Nephron progenitor cell (in vitro differentiated cells): ENCODE measurements around the gene FUZ.
A peak's percentile ranks its signal among the peaks of the same experiment; 100 is the strongest.

Experiments
- DNase-seq: peaks from one replicate; pipeline ENCODE4 v3.0.0; 2021
- H3K27ac Mint-ChIP-seq: 2 replicates; pipeline ENCODE4 v1.8.0; 2021; ENCODE audit warnings: mild to moderate bottlenecking, moderate library complexity, mixed read lengths
- H3K27me3 Mint-ChIP-seq: 2 replicates; pipeline ENCODE4 v1.8.0; 2021; ENCODE audit warnings: mild to moderate bottlenecking, low read depth, mixed read lengths; ENCODE audit not compliant: poor library complexity
- H3K36me3 Mint-ChIP-seq: 2 replicates; pipeline ENCODE4 v1.8.0; 2021; ENCODE audit warnings: low read depth, mixed read lengths
- H3K4me1 Mint-ChIP-seq: 2 replicates; pipeline ENCODE4 v1.8.0; 2021; ENCODE audit warnings: mixed read lengths
- H3K4me3 Mint-ChIP-seq: 2 replicates; pipeline ENCODE4 v1.8.0; 2021; ENCODE audit warnings: mild to moderate bottlenecking, moderate library complexity, mixed read lengths
- H3K9me3 Mint-ChIP-seq: 2 replicates; pipeline ENCODE4 v1.8.0; 2021; ENCODE audit warnings: mild to moderate bottlenecking, moderate library complexity, mixed read lengths
- TF ChIP-seq, protein P1 (sequence below): fragments of 200-600 bp; sonication (generic); IDR thresholded peaks from 2 replicates; pipeline ENCODE4 v1.5.0; 2021; ENCODE audit warnings: antibody characterized with exemption

FUZ gene

GRCh38 chr19:49772850-49773432, 40.2 kb downstream of the FUZ start:
- TF ChIP-seq, protein P1, sequence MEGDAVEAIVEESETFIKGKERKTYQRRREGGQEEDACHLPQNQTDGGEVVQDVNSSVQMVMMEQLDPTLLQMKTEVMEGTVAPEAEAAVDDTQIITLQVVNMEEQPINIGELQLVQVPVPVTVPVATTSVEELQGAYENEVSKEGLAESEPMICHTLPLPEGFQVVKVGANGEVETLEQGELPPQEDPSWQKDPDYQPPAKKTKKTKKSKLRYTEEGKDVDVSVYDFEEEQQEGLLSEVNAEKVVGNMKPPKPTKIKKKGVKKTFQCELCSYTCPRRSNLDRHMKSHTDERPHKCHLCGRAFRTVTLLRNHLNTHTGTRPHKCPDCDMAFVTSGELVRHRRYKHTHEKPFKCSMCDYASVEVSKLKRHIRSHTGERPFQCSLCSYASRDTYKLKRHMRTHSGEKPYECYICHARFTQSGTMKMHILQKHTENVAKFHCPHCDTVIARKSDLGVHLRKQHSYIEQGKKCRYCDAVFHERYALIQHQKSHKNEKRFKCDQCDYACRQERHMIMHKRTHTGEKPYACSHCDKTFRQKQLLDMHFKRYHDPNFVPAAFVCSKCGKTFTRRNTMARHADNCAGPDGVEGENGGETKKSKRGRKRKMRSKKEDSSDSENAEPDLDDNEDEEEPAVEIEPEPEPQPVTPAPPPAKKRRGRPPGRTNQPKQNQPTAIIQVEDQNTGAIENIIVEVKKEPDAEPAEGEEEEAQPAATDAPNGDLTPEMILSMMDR = no peak
- H3K27me3 Mint-ChIP-seq = no peaks in the 10 kb centered on the region
- no peak for DNase-seq
- H3K4me3 Mint-ChIP-seq = no peak overlapping the region
- H3K36me3 Mint-ChIP-seq = peaks cover 16% of the 10 kb centered on the region
- peak overlapping the region; percentile 89 for H3K27ac Mint-ChIP-seq
- peaks cover 35% of the 10 kb centered on the region for H3K4me1 Mint-ChIP-seq
- H3K9me3 Mint-ChIP-seq = no peaks in the 10 kb centered on the region

GRCh38 chr19:49771674-49772139, 41.4 kb downstream of the FUZ start:
- H3K27me3 Mint-ChIP-seq = no peaks in the 10 kb centered on the region
- H3K4me3 Mint-ChIP-seq = no peak overlapping the region
- TF ChIP-seq, protein P1 = no peak
- H3K36me3 Mint-ChIP-seq = peaks cover 16% of the 10 kb centered on the region
- H3K27ac Mint-ChIP-seq = peak overlapping the region; percentile 64
- H3K9me3 Mint-ChIP-seq = no peaks in the 10 kb centered on the region
- DNase-seq = no peak
- H3K4me1 Mint-ChIP-seq = peaks cover 44% of the 10 kb centered on the region

DNA sequence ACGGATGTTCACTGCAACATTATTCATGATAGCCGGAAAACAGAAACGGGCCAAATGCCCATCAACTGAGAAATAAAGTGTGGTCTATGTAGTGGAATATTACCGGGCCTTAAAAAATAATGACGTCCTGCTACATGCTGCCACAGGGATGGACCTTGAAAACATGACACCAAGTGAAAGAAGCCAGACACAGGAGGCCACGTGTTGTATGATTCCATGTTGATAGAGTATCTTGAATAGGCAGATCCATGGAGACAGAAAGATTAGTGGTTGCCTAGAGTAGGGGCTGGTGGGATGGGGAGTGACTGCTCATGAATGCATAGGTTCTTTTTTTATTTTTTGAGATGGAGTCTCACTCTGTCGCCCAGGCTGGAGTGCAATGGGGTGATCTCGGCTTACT, 42.6 kb downstream of the FUZ start:
- Mint-ChIP-seq H3K27me3 (no peaks in the 10 kb centered on the region), H3K9me3 (no peaks in the 10 kb centered on the region), H3K36me3 (peaks cover 11% of the 10 kb centered on the region), H3K4me1 (peaks cover 53% of the 10 kb centered on the region), H3K4me3 (no peak overlapping the region), H3K27ac (no peak overlapping the region)
- no peak for DNase-seq
- TF ChIP-seq, protein P1 = no peak

- Mint-ChIP-seq H3K27me3 (no peaks in the 10 kb centered on the region), H3K36me3 (peaks cover 4% of the 10 kb centered on the region), H3K27ac (peak overlapping the region; percentile 94), H3K9me3 (no peaks in the 10 kb centered on the region), H3K4me1 (peaks cover 65% of the 10 kb centered on the region), H3K4me3 (peak overlapping the region; percentile 96)
- TF ChIP-seq, protein P1 = no peak
- no peak for DNase-seq
Observed at GRCh38 chr19:49767967-49768581, 45.0 kb downstream of the FUZ start.

DNA sequence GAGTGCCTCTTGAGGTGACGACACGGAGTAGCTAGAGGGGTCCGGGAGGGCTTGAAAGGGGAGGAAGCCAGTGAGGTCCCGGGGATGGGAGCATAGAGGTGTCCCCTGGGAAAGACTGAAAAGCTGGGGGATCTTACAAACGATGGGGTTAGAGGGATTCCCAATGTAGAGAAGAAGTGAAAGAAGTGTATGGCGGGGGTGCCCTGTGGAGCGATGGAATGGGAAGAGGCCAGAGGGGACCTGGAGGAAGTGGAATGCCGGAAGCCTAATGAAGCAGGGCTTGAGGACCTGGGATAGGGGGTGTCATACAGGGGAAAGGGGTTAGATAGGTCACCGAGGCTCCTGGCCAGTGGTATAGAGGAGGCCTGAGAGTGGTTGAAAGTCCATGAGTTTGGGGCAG, 45.7 kb downstream of the FUZ start:
- no peak for DNase-seq
- TF ChIP-seq, protein P1 = no peak
- H3K27me3 Mint-ChIP-seq = no peaks in the 10 kb centered on the region
- H3K9me3 Mint-ChIP-seq = no peaks in the 10 kb centered on the region
- H3K36me3 Mint-ChIP-seq = peaks cover 4% of the 10 kb centered on the region
- peak overlapping the region; percentile 84 for H3K27ac Mint-ChIP-seq
- H3K4me3 Mint-ChIP-seq = peak overlapping the region; percentile 96
- H3K4me1 Mint-ChIP-seq = peaks cover 64% of the 10 kb centered on the region

- TF ChIP-seq, protein P1 = no peak
- Mint-ChIP-seq H3K4me1 (peaks cover 68% of the 10 kb centered on the region), H3K4me3 (peak within 1 kb of the TSS; percentile 96), H3K27me3 (no peaks in the 10 kb centered on the region), H3K36me3 (peaks cover 4% of the 10 kb centered on the region), H3K9me3 (no peaks in the 10 kb centered on the region), H3K27ac (peak within 1 kb of the TSS; percentile 99)
- no peak for DNase-seq
Observed at GRCh38 chr19:49766930-49767299, 46.2 kb downstream of the FUZ start, which contains the start of gene AP2A1. Gene AP2A1 (plus strand): TSS chr19:49767001. CDS start chr19:49767134, 133 bp downstream.
